Testis (tissue), 2 donors: ENCODE results near the gene KIF6.

Experiments used
- CTCF ChIP-seq, 3 experiments: fragments of 450-650 bp in 2 of 3; fragments of 200-600 bp in 1 of 3; sonication (generic) in 1 of 3; IDR thresholded peaks; one replicate each; pipeline ENCODE4 v1.5.1; 2016 to 2019; ENCODE audit warnings: antibody characterized with exemption in 3 of 3, mild to moderate bottlenecking in 2 of 3, moderate library complexity in 1 of 3
- POLR2A ChIP-seq: fragments of 450-650 bp; IDR thresholded peaks from one replicate; pipeline ENCODE4 v1.6.1; 2017; ENCODE audit warnings: antibody characterized with exemption, mild to moderate bottlenecking, moderate library complexity

DNA sequence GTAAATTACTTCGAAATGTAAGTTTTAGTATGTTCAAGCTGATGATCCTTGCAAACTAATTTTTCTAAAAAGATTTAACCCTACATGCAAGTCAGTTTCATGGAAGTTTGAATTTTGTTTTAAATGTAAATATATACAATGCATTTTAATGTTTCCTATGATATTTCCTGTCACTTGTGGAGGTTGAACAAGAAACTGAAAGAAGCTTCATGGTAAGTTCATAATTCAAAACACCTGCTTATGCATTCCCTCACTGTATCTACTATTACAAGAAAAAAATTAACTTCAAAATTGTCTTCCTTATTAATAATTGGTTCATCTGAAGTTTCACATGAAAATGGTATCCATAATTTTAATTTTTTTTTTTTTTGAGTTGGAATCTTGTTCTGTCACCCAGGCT lies 24.8 kb downstream of the KIF6 start:
- TF ChIP-seq CTCF (IDR thresholded peaks at IDR 0.05): no peak
- TF ChIP-seq POLR2A: no peak
